ENCODE data around the gene IFFO2. TPM values are rescaled to one million over a fixed set of nuclear protein-coding genes. Genes with fewer than 3 reads are reported as not detected.

The IFFO2 gene
- total and polyA plus RNA-seq, 10 of the 15 experiments (the other 5 are each of a cell fraction or from before 2014, with no cell fraction given) = 1.2 to 18.4 (median 6.7) TPM

- TF ChIP-seq, protein P1, sequence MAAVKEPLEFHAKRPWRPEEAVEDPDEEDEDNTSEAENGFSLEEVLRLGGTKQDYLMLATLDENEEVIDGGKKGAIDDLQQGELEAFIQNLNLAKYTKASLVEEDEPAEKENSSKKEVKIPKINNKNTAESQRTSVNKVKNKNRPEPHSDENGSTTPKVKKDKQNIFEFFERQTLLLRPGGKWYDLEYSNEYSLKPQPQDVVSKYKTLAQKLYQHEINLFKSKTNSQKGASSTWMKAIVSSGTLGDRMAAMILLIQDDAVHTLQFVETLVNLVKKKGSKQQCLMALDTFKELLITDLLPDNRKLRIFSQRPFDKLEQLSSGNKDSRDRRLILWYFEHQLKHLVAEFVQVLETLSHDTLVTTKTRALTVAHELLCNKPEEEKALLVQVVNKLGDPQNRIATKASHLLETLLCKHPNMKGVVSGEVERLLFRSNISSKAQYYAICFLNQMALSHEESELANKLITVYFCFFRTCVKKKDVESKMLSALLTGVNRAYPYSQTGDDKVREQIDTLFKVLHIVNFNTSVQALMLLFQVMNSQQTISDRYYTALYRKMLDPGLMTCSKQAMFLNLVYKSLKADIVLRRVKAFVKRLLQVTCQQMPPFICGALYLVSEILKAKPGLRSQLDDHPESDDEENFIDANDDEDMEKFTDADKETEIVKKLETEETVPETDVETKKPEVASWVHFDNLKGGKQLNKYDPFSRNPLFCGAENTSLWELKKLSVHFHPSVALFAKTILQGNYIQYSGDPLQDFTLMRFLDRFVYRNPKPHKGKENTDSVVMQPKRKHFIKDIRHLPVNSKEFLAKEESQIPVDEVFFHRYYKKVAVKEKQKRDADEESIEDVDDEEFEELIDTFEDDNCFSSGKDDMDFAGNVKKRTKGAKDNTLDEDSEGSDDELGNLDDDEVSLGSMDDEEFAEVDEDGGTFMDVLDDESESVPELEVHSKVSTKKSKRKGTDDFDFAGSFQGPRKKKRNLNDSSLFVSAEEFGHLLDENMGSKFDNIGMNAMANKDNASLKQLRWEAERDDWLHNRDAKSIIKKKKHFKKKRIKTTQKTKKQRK (IDR thresholded peaks at IDR 0.05; ENCODE audit: low read depth, low read length) = no peak
- TF ChIP-seq, protein P2, sequence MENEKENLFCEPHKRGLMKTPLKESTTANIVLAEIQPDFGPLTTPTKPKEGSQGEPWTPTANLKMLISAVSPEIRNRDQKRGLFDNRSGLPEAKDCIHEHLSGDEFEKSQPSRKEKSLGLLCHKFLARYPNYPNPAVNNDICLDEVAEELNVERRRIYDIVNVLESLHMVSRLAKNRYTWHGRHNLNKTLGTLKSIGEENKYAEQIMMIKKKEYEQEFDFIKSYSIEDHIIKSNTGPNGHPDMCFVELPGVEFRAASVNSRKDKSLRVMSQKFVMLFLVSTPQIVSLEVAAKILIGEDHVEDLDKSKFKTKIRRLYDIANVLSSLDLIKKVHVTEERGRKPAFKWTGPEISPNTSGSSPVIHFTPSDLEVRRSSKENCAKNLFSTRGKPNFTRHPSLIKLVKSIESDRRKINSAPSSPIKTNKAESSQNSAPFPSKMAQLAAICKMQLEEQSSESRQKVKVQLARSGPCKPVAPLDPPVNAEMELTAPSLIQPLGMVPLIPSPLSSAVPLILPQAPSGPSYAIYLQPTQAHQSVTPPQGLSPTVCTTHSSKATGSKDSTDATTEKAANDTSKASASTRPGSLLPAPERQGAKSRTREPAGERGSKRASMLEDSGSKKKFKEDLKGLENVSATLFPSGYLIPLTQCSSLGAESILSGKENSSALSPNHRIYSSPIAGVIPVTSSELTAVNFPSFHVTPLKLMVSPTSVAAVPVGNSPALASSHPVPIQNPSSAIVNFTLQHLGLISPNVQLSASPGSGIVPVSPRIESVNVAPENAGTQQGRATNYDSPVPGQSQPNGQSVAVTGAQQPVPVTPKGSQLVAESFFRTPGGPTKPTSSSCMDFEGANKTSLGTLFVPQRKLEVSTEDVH (IDR thresholded peaks at IDR 0.05; ENCODE audit: low read depth, partially characterized antibody) = no peak
- TF ChIP-seq HDGF (IDR thresholded peaks at IDR 0.05) (0 out of 2 replicates have a peak, but pooled peaks have one; percentile 68), PAX5 (IDR thresholded peaks at IDR 0.05; ENCODE audit: borderline replicate concordance, low read depth, low read length) (no peak), RUNX3 (IDR thresholded peaks at IDR 0.05; ENCODE audit: low read length) (no peak), YY1 (IDR thresholded peaks at IDR 0.05; ENCODE audit: low read depth, low read length) (no peak), RFX5 (IDR thresholded peaks at IDR 0.05; ENCODE audit: low read depth, low read length) (0 out of 2 replicates have a peak, but pooled peaks have one; percentile 4), NR2C2 (IDR thresholded peaks at IDR 0.05; ENCODE audit: borderline replicate concordance, control insufficient read depth, insufficient read length, low read depth) (no peak), TAF1 (IDR thresholded peaks at IDR 0.05; ENCODE audit: borderline replicate concordance, low read depth, low read length) (no peak), SREBF1 (IDR thresholded peaks at IDR 0.05; ENCODE audit: low read length) (no peak), KLF5 (IDR thresholded peaks at IDR 0.05; ENCODE audit: partially characterized antibody) (no peak), EZH2 (IDR thresholded peaks at IDR 0.05; ENCODE audit: borderline replicate concordance, control insufficient read depth, low read depth, low read length) (no peak), MEF2B (IDR thresholded peaks at IDR 0.05; ENCODE audit: partially characterized antibody, poor library complexity, severe bottlenecking) (no peak), POLR2AphosphoS2 (IDR thresholded peaks at IDR 0.05; ENCODE audit: low read depth, low read length) (no peak), ZNF217 (IDR thresholded peaks at IDR 0.05) (no peak), BACH1 (IDR thresholded peaks at IDR 0.05; ENCODE audit: borderline replicate concordance) (no peak)
- TF ChIP-seq, protein P3, sequence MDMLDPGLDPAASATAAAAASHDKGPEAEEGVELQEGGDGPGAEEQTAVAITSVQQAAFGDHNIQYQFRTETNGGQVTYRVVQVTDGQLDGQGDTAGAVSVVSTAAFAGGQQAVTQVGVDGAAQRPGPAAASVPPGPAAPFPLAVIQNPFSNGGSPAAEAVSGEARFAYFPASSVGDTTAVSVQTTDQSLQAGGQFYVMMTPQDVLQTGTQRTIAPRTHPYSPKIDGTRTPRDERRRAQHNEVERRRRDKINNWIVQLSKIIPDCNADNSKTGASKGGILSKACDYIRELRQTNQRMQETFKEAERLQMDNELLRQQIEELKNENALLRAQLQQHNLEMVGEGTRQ (IDR thresholded peaks at IDR 0.05; ENCODE audit: borderline replicate concordance, low read depth, low read length) = no peak
- TF ChIP-seq, protein P4, sequence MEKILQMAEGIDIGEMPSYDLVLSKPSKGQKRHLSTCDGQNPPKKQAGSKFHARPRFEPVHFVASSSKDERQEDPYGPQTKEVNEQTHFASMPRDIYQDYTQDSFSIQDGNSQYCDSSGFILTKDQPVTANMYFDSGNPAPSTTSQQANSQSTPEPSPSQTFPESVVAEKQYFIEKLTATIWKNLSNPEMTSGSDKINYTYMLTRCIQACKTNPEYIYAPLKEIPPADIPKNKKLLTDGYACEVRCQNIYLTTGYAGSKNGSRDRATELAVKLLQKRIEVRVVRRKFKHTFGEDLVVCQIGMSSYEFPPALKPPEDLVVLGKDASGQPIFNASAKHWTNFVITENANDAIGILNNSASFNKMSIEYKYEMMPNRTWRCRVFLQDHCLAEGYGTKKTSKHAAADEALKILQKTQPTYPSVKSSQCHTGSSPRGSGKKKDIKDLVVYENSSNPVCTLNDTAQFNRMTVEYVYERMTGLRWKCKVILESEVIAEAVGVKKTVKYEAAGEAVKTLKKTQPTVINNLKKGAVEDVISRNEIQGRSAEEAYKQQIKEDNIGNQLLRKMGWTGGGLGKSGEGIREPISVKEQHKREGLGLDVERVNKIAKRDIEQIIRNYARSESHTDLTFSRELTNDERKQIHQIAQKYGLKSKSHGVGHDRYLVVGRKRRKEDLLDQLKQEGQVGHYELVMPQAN (conservative IDR thresholded peaks at IDR 0.05) = no peak
- TF ChIP-seq, protein P5, sequence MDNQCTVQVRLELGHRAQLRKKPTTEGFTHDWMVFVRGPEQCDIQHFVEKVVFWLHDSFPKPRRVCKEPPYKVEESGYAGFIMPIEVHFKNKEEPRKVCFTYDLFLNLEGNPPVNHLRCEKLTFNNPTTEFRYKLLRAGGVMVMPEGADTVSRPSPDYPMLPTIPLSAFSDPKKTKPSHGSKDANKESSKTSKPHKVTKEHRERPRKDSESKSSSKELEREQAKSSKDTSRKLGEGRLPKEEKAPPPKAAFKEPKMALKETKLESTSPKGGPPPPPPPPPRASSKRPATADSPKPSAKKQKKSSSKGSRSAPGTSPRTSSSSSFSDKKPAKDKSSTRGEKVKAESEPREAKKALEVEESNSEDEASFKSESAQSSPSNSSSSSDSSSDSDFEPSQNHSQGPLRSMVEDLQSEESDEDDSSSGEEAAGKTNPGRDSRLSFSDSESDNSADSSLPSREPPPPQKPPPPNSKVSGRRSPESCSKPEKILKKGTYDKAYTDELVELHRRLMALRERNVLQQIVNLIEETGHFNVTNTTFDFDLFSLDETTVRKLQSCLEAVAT (IDR thresholded peaks at IDR 0.05) = no peak
Measured at GRCh38 chr1:18927082-18927653, 29.3 kb downstream of the IFFO2 start (continued).

Measured in GM12878 (cell line).